Pancreas (tissue), 10 donors: ENCODE measurements around the gene NRXN2. TPM values are rescaled to one million over a fixed set of nuclear protein-coding genes. Genes with fewer than 3 reads are reported as not detected.
A peak's percentile ranks its signal among the peaks of the same experiment; 100 is the strongest.

Experiments
- ATAC-seq, 4 donors: fragments of 200-7000 bp; cut with Tn5 transposase; one replicate each; pipeline versions ENCODE4 v1.8.0 to v1.9.1; 2020; ENCODE audit warnings: mild to moderate bottlenecking in 4 of 4, moderate library complexity in 4 of 4
- DNase-seq, 6 donors: peaks; one replicate each; pipeline ENCODE4 v3.0.0-alpha.2; 2020
- FAIRE-seq: peaks from 2 replicates; lab custom pipeline; 2012; peaks lifted over from hg19 to GRCh38; lab: Jason Lieb, UNC
- H3K27ac ChIP-seq, 4 donors: fragments of 200-600 bp; sonication (generic); 1 replicate in 3 of 4; 2 replicates in 1 of 4; pipeline versions ENCODE4 v1.5.0 to v1.8.0; 2020
- H3K27me3 ChIP-seq, 4 donors: fragments of 200-600 bp; one replicate each; pipeline ENCODE4 v1.8.0; 2021
- H3K36me3 ChIP-seq, 3 donors: fragments of 200-600 bp; sonication (generic) in 1 of 3; one replicate each; pipeline versions ENCODE4 v1.5.0 to v1.8.0; 2020 to 2021
- H3K4me1 ChIP-seq, 3 donors: fragments of 200-600 bp; one replicate each; pipeline ENCODE4 v1.8.0; 2021
- H3K4me3 ChIP-seq, 4 donors: fragments of 200-600 bp; sonication (generic) in 2 of 4; one replicate each; pipeline versions ENCODE4 v1.5.0 to v1.8.0; 2020 to 2021
- H3K9me3 ChIP-seq, 4 donors: fragments of 200-600 bp; one replicate each; pipeline ENCODE4 v1.8.0; 2021
- CTCF ChIP-seq, 4 donors: fragments of 200-600 bp; sonication (generic) in 3 of 4; IDR thresholded peaks; one replicate each; pipeline versions ENCODE4 v1.5.0 to v1.8.0; 2021; ENCODE audit warnings: antibody characterized with exemption in 4 of 4
- WGBS, 2 donors: extraction: QIAGEN DNeasy Blood & Tissue Kit; methylation state at CpG; one replicate each; pipeline ENCODE4 v1.1.7; 2013; 5-methylcytosine and 5-hydroxymethylcytosine counted together
- intact Hi-C, 3 donors: fragments of 100-400 bp; cut with DNase I; formaldehyde crosslinking; loops; one replicate each; pipeline versions ENCODE4 v1.11.1 to v1.14.2; 2022
- polyA plus RNA-seq, 2 donors: library from polyadenylated mRNA; stranded (reverse); fragments of 200-250 nt; gene quantifications; one replicate each; pipeline ENCODE4 v1.2.3, GENCODE V29; 2013
- total RNA-seq, 6 donors: library from RNA; stranded (reverse); fragmentation: NEBNext Ultra II Directional in 4 of 6; extraction: Animal tissue kit (Norgen Biotek cat#: 25700) in 4 of 6; gene quantifications; one replicate each; pipeline versions ENCODE4 v1.2.1 to v1.2.4, GENCODE V29; 2021 to 2023
- donor health status: healthy with polysubstance abuse.
- donor health status: DM: no; HTN: no; CAD: no; lungs with moderate emphysema.
- donor health status: DM: no; HTN: no; CAD: no.
- donor health status: control.
- donor health status: control.
- donor health status: Bipolar disorder and iron deficiency.
- donor health status: DM: yes; HTN: yes; CAD: no.
- donor health status: DM: no; HTN: no; CAD: no.
- donor health status: DM: no; HTN: no; CAD: no.
- donor health status: DM: yes; HTN: yes; CAD: no.

Gene NRXN2
- total and polyA plus RNA-seq, 8 donors, result 0.69 to 10.8 (median 2.1) TPM

DNA sequence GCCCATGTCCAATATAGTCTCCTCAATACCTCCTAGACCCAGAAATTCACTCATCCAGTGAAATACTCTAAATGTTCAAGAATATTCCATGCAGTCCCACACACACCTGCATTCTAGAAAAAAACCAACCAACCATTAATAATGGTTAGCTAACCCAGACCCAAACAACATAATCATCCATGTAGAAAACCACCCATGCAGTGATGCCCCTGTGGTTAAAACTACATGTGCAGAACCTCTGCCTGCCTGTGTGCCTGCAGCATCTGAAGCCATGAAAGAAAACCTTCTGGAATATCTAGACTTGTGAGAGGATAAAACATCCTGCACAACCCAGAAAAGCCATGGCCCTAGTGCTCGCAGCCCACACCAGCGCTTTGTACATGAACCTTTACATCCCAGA lies 84.2 kb downstream of the NRXN2 start:
- Histone ChIP-seq H3K4me1 (no peaks in the 10 kb centered on the region), H3K27ac (no peak overlapping the region), H3K27me3 (no peaks in the 10 kb centered on the region), H3K9me3 (no peaks in the 10 kb centered on the region), H3K36me3 (no peaks in the 10 kb centered on the region), H3K4me3 (no peak overlapping the region)
- no peak for TF ChIP-seq CTCF (IDR thresholded peaks at IDR 0.05)
- WGBS, 2 donors, result 93 to 98% methylated on average over 2 of the region's 2 CpGs
- FAIRE-seq (no peak), DNase-seq (no peak), ATAC-seq (no peak)
- intact Hi-C loops, result no loop called here

GRCh38 chr11:64638018-64638665 lies 84.9 kb downstream of the NRXN2 start:
- no peak for TF ChIP-seq CTCF (IDR thresholded peaks at IDR 0.05)
- WGBS, 2 donors, result 33 to 34% methylated on average over 36 to 37 of the region's 37 CpGs
- Histone ChIP-seq H3K4me1 (no peaks in the 10 kb centered on the region), H3K9me3 (no peaks in the 10 kb centered on the region), H3K27me3 (no peaks in the 10 kb centered on the region), H3K27ac (no peak overlapping the region), H3K36me3 (no peaks in the 10 kb centered on the region), H3K4me3 (no peak overlapping the region)
- no peak for DNase-seq
- intact Hi-C loops, result no loop called here
- FAIRE-seq, result no peak
- peak in 2 of 4 donors; percentile 17 to 44 for ATAC-seq

DNA sequence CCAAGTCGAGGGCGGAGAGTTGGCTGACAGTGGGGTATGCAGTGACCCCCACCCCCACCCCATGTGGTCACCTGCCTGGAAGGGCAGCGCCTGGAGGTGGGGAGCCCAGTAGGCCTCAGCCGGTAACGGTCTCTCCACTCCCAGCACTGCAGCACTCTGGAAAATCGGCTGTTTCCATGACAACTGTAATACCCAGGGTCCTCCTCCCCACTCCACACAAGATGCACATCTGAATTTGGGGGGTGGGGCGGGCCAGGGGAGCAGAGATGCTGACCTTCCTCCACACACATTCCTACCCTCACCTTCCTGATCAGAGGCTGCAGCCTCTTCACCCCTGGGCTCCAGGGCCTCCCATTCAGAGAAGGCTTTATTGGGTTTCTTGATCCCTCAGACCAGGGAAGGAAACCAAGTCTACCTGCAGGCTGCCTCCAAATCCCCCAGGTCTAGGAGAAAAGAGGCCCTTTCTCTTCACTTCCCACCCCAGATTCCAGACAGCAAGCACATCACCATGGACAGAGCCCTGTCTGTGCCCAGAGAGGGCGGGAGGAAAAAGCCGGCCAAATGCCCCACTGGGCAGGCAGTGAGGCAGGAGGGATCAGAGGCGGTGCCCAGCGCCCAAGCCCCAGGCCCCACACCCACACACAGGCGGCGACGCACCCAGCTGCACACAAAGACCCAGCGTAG lies 85.5 kb downstream of the NRXN2 start:
- DNase-seq, result no peak
- WGBS, 2 donors, result 61 to 67% methylated on average over 15 of the region's 15 CpGs
- intact Hi-C loops, result no loop called here

GRCh38 chr11:64633555-64634159 lies 89.3 kb downstream of the NRXN2 start:
- Histone ChIP-seq H3K4me3 (no peak overlapping the region), H3K27ac (no peak overlapping the region), H3K4me1 (no peaks in the 10 kb centered on the region), H3K27me3 (no peaks in the 10 kb centered on the region), H3K9me3 (no peaks in the 10 kb centered on the region), H3K36me3 (no peaks in the 10 kb centered on the region)
- no peak for ATAC-seq
- TF ChIP-seq CTCF (IDR thresholded peaks at IDR 0.05), result no peak
- no peak for DNase-seq
- FAIRE-seq, result no peak
- 79 to 90% methylated on average over 7 of the region's 7 CpGs for WGBS, 2 donors
- intact Hi-C loops, result no loop called here

More for the DNA sequence above, 85.5 kb downstream of the NRXN2 start:
- ATAC-seq (no peak), FAIRE-seq (no peak)
- Histone ChIP-seq H3K4me1 (no peaks in the 10 kb centered on the region), H3K4me3 (no peak overlapping the region), H3K27me3 (no peaks in the 10 kb centered on the region), H3K27ac (no peak overlapping the region), H3K9me3 (no peaks in the 10 kb centered on the region), H3K36me3 (no peaks in the 10 kb centered on the region)
- TF ChIP-seq CTCF (IDR thresholded peaks at IDR 0.05), result no peak
